ENCODE measurements around the gene CRYGN.

DNA sequence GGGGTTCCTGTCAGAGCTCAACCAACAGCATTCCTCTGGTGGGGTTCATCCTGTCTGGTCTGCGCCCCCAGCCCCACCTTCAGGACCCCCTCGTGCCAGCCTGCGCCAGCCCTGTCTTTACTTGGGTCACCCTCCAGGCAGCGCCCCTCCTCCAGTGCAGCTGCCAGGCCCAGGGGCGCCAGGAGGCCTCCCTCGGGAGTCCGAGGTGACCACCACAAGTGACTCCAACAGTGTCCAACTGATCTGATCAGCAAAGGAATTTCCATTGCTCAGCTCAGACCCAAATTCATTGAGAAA lies 40.7 kb downstream of the CRYGN start:
- TF ChIP-seq POLR2AphosphoS5 (IDR thresholded peaks at IDR 0.05; ENCODE audit: low read depth, low read length) (no peak), KDM1A (CRISPR knock-in tag; IDR thresholded peaks at IDR 0.05) (no peak), MTA3 (CRISPR knock-in tag; IDR thresholded peaks at IDR 0.05) (no peak), HMGA1 (CRISPR knock-in tag; conservative IDR thresholded peaks at IDR 0.05) (no peak), ZNF124 (CRISPR knock-in tag; IDR thresholded peaks at IDR 0.05) (no peak), ZFP36 (IDR thresholded peaks at IDR 0.05; ENCODE audit: borderline replicate concordance, low read depth, low read length, partially characterized antibody) (no peak), ZNF672 (CRISPR knock-in tag; IDR thresholded peaks at IDR 0.05) (no peak)
- TF ChIP-seq, protein P1, sequence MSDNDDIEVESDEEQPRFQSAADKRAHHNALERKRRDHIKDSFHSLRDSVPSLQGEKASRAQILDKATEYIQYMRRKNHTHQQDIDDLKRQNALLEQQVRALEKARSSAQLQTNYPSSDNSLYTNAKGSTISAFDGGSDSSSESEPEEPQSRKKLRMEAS (IDR thresholded peaks at IDR 0.05): no peak
- TF ChIP-seq, protein P2, sequence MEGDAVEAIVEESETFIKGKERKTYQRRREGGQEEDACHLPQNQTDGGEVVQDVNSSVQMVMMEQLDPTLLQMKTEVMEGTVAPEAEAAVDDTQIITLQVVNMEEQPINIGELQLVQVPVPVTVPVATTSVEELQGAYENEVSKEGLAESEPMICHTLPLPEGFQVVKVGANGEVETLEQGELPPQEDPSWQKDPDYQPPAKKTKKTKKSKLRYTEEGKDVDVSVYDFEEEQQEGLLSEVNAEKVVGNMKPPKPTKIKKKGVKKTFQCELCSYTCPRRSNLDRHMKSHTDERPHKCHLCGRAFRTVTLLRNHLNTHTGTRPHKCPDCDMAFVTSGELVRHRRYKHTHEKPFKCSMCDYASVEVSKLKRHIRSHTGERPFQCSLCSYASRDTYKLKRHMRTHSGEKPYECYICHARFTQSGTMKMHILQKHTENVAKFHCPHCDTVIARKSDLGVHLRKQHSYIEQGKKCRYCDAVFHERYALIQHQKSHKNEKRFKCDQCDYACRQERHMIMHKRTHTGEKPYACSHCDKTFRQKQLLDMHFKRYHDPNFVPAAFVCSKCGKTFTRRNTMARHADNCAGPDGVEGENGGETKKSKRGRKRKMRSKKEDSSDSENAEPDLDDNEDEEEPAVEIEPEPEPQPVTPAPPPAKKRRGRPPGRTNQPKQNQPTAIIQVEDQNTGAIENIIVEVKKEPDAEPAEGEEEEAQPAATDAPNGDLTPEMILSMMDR (CRISPR knock-in tag; IDR thresholded peaks at IDR 0.05): no peak
- TF ChIP-seq, protein P3, sequence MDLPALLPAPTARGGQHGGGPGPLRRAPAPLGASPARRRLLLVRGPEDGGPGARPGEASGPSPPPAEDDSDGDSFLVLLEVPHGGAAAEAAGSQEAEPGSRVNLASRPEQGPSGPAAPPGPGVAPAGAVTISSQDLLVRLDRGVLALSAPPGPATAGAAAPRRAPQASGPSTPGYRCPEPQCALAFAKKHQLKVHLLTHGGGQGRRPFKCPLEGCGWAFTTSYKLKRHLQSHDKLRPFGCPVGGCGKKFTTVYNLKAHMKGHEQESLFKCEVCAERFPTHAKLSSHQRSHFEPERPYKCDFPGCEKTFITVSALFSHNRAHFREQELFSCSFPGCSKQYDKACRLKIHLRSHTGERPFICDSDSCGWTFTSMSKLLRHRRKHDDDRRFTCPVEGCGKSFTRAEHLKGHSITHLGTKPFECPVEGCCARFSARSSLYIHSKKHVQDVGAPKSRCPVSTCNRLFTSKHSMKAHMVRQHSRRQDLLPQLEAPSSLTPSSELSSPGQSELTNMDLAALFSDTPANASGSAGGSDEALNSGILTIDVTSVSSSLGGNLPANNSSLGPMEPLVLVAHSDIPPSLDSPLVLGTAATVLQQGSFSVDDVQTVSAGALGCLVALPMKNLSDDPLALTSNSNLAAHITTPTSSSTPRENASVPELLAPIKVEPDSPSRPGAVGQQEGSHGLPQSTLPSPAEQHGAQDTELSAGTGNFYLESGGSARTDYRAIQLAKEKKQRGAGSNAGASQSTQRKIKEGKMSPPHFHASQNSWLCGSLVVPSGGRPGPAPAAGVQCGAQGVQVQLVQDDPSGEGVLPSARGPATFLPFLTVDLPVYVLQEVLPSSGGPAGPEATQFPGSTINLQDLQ (CRISPR knock-in tag; IDR thresholded peaks at IDR 0.05): no peak
